Heart left ventricle (tissue), 13 donors: ENCODE data around the gene WDCP.

ENCODE experiments used
- CTCF ChIP-seq, 12 donors: fragments of 200-600 bp; sonication (generic) in 4 of 12; IDR thresholded peaks; one replicate each; pipeline versions ENCODE4 v1.5.0 to v1.8.0; 2018 to 2022; ENCODE audit warnings: antibody characterized with exemption in 12 of 12, mild to moderate bottlenecking in 5 of 12
- POLR2A ChIP-seq, 2 donors: fragments of 450-650 bp; IDR thresholded peaks; one replicate each; pipeline ENCODE4 v1.6.1; 2017; ENCODE audit warnings: antibody characterized with exemption in 2 of 2, mild to moderate bottlenecking in 2 of 2, moderate library complexity in 2 of 2
- donor health status: ischemic (EF 13 %, LVEDD 7.1; RV severe dilation, severe dysfunction).
- donor health status: DM: no; HTN: yes; CAD: no.
- donor health status: DM: no; HTN: no; CAD: no.
- donor health status: ischemic (EF 25% LVEDD 6.9; RV normal size, moderate dysfunction).
- donor health status: ischemic (EF 25% LVEDD 5.7; RV mildly dilated, moderate dysfunction).
- donor health status: ischemic (EF 35%, LVEDD 5.7; RV mildly dilated, moderate dysfunction).
- donor health status: nonischemic (EF 11% LVEDD 7.7; RV severe dilation, severe dysfunction).
- donor health status: DM: yes; HTN: yes; CAD: no.
- donor health status: PGD.
- donor health status: ischemic (EF 29% LVEDD 5.4; RV normal size, mild dysfunction).
- donor health status: nonischemic (EF 23%, LVEDD 6.1; RV moderate dilation, normal function).

DNA sequence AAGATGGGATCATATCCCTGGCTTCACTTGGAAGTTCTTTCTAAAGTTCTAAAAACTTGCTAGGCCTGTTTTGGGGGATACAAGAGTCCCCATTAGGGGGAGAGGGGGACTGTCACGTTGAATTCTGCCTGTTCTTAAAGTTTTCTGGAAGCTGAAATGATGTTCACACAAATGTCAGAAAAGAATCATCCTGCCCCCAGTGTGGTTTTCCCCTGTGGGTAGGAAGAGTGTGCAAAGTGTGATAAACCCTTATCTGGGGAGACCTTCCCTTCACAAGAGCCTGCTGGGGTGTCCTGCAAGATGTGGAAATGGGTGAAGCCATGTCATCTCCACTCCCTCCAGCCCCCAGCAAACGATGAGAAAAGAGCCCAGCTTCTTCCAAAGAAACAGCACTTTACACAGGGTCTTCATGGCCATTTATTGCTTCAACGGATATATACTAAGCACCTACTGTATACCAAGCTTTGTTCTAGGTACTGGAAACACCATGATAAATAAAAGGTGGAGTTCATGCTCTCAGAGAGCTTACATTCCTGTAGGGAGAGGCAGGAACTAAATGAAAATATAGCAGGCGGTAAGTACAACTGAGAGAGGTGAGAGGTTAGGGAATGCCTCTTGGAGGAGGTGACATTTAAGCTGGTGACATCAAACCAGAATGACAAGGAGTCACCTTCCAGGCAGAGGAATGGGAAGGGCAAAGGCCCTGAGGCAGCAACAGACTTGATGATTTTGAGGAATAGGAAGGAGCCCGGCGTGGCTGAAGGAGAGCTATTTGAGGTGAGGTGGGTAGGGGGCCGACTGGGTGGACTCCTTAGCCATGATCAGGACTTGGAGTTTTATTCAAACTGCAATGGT lies 35.7 kb downstream of the WDCP start:
- TF ChIP-seq POLR2A (IDR thresholded peaks at IDR 0.05) (no peak), CTCF (IDR thresholded peaks at IDR 0.05) (no peak)
